ENCODE data around the gene PRKG1. TPM values are rescaled to one million over a fixed set of nuclear protein-coding genes. Genes with fewer than 3 reads are reported as not detected.

PRKG1 gene
- total and polyA plus RNA-seq, 2 donors (not counting 1 experiment from before 2014, with no cell fraction given) = 45.8 to 71.8 TPM

- peak overlapping the region; percentile 92 for H3K4me2 ChIP-seq (ENCODE audit: extremely low read depth, insufficient read depth, low read length)
- peaks cover 28% of the 10 kb centered on the region for H3K79me2 ChIP-seq (ENCODE audit: control insufficient read depth, insufficient read depth, low read length)
- peak overlapping the region; percentile 76 to 84 (median 81) for H3K4me3 ChIP-seq (replicated peaks in 1 of 4; ENCODE audit: control extremely low read depth in 1 of 4, insufficient read depth in 1 of 4, low read depth in 3 of 4, low read length in 4 of 4)
- no peaks in the 10 kb centered on the region for H3K4me1 ChIP-seq (ENCODE audit: control insufficient read depth, extremely low read depth, insufficient read depth, low read length)
- H3K27me3 ChIP-seq (ENCODE audit: control insufficient read depth, insufficient read depth, low read length) = no peaks in the 10 kb centered on the region
- H3K9ac ChIP-seq (ENCODE audit: insufficient read depth, low read length) = no peak overlapping the region
- no peak overlapping the region for H2AFZ ChIP-seq (ENCODE audit: low read length)
- TF ChIP-seq, protein P1, sequence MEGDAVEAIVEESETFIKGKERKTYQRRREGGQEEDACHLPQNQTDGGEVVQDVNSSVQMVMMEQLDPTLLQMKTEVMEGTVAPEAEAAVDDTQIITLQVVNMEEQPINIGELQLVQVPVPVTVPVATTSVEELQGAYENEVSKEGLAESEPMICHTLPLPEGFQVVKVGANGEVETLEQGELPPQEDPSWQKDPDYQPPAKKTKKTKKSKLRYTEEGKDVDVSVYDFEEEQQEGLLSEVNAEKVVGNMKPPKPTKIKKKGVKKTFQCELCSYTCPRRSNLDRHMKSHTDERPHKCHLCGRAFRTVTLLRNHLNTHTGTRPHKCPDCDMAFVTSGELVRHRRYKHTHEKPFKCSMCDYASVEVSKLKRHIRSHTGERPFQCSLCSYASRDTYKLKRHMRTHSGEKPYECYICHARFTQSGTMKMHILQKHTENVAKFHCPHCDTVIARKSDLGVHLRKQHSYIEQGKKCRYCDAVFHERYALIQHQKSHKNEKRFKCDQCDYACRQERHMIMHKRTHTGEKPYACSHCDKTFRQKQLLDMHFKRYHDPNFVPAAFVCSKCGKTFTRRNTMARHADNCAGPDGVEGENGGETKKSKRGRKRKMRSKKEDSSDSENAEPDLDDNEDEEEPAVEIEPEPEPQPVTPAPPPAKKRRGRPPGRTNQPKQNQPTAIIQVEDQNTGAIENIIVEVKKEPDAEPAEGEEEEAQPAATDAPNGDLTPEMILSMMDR (conservative IDR thresholded peaks at IDR 0.05 in 1 of 2, IDR thresholded peaks at IDR 0.05 in 1 of 2; ENCODE audit: low read depth in 1 of 2, low read length in 2 of 2) = no peak
- no peak for TF ChIP-seq EZH2 (IDR thresholded peaks at IDR 0.05; ENCODE audit: low read length, missing control alignments)
- no peak for DNase-seq (ENCODE audit: low read depth in 2 of 2)
- no peak overlapping the region for H3K27ac ChIP-seq (ENCODE audit: insufficient read depth, low read length)
- no peaks in the 10 kb centered on the region for H4K20me1 ChIP-seq (ENCODE audit: control insufficient read depth, extremely low read depth, insufficient read depth, low read length)
- no peaks in the 10 kb centered on the region for H3K9me3 ChIP-seq (ENCODE audit: control insufficient read depth, insufficient read depth, low read depth, low read length)
- H3K36me3 ChIP-seq (ENCODE audit: control insufficient read depth, insufficient read depth, low read length) = peaks cover 1% of the 10 kb centered on the region
Measured at GRCh38 chr10:51076299-51076841, 2.1 kb downstream of the PRKG1 start.

DNA sequence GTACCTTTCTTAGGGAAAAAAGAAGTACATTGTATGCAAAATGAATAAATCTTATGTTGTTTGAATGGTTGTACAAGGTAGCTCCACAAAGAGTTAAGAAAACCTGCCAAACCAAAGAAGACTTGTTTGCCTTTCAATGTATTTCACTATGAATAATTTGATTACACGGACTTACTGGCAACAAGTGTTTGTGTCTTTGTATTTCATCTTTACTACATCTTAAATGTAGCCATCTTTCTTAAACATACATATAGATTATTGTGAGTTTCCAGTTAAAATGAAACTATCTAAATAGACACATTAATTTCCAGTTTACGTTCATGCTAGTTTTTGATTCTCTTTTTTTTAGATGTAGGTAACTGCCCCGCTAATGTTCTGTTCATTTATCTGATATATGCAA lies 2.8 kb downstream of the PRKG1 start:
- Histone ChIP-seq H3K4me3 (replicated peaks in 1 of 4; ENCODE audit: control extremely low read depth in 1 of 4, insufficient read depth in 1 of 4, low read depth in 3 of 4, low read length in 4 of 4) (peak overlapping the region in 2 of 4 experiments; percentile 76 to 81), H2AFZ (ENCODE audit: low read length) (no peak overlapping the region), H3K9ac (ENCODE audit: insufficient read depth, low read length) (no peak overlapping the region), H3K36me3 (ENCODE audit: control insufficient read depth, insufficient read depth, low read length) (peaks cover 1% of the 10 kb centered on the region), H3K4me1 (ENCODE audit: control insufficient read depth, extremely low read depth, insufficient read depth, low read length) (no peaks in the 10 kb centered on the region), H3K79me2 (ENCODE audit: control insufficient read depth, insufficient read depth, low read length) (peaks cover 29% of the 10 kb centered on the region), H3K27ac (ENCODE audit: insufficient read depth, low read length) (no peak overlapping the region), H3K9me3 (ENCODE audit: control insufficient read depth, insufficient read depth, low read depth, low read length) (no peaks in the 10 kb centered on the region), H4K20me1 (ENCODE audit: control insufficient read depth, extremely low read depth, insufficient read depth, low read length) (no peaks in the 10 kb centered on the region), H3K27me3 (ENCODE audit: control insufficient read depth, insufficient read depth, low read length) (no peaks in the 10 kb centered on the region), H3K4me2 (ENCODE audit: extremely low read depth, insufficient read depth, low read length) (peak overlapping the region; percentile 61)
- no peak for DNase-seq (ENCODE audit: low read depth in 2 of 2)
- TF ChIP-seq, protein P1 (conservative IDR thresholded peaks at IDR 0.05 in 1 of 2, IDR thresholded peaks at IDR 0.05 in 1 of 2; ENCODE audit: low read depth in 1 of 2, low read length in 2 of 2) = no peak
- TF ChIP-seq EZH2 (IDR thresholded peaks at IDR 0.05; ENCODE audit: low read length, missing control alignments) = no peak

DNA sequence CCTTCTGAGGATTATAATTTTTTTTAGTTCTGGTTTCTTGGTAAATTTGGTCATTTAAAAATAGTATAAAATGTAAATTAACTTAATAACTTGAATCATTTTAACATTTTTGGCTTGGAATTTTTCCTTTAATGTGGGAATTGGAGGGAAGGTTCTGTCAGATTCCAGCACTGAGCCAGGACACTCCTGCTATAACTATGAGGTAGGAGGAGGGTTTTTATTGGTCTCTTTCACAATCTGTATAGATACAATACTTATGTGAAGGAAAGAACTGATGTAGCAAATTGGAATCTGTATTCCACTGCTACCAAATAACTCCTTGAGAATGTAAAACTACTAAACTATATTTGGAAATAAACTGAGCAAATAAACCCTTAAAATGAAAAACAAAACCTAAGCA lies 3.2 kb downstream of the PRKG1 start:
- no peak for DNase-seq (ENCODE audit: low read depth in 2 of 2)
- Histone ChIP-seq H4K20me1 (ENCODE audit: control insufficient read depth, extremely low read depth, insufficient read depth, low read length) (no peaks in the 10 kb centered on the region), H2AFZ (ENCODE audit: low read length) (no peak overlapping the region)

More for the DNA sequence above, 3.2 kb downstream of the PRKG1 start:
- Histone ChIP-seq H3K4me1 (ENCODE audit: control insufficient read depth, extremely low read depth, insufficient read depth, low read length) (no peaks in the 10 kb centered on the region), H3K9ac (ENCODE audit: insufficient read depth, low read length) (no peak overlapping the region), H3K27me3 (ENCODE audit: control insufficient read depth, insufficient read depth, low read length) (no peaks in the 10 kb centered on the region), H3K4me3 (replicated peaks in 1 of 4; ENCODE audit: control extremely low read depth in 1 of 4, insufficient read depth in 1 of 4, low read depth in 3 of 4, low read length in 4 of 4) (peak overlapping the region in 2 of 4 experiments; percentile 76 to 81), H3K79me2 (ENCODE audit: control insufficient read depth, insufficient read depth, low read length) (peaks cover 29% of the 10 kb centered on the region), H3K36me3 (ENCODE audit: control insufficient read depth, insufficient read depth, low read length) (peaks cover 1% of the 10 kb centered on the region), H3K27ac (ENCODE audit: insufficient read depth, low read length) (no peak overlapping the region), H3K9me3 (ENCODE audit: control insufficient read depth, insufficient read depth, low read depth, low read length) (no peaks in the 10 kb centered on the region), H3K4me2 (ENCODE audit: extremely low read depth, insufficient read depth, low read length) (peak overlapping the region; percentile 61)
- TF ChIP-seq, protein P1 (conservative IDR thresholded peaks at IDR 0.05 in 1 of 2, IDR thresholded peaks at IDR 0.05 in 1 of 2; ENCODE audit: low read depth in 1 of 2, low read length in 2 of 2) = no peak
- TF ChIP-seq EZH2 (IDR thresholded peaks at IDR 0.05; ENCODE audit: low read length, missing control alignments) = no peak
